Left ventricle myocardium inferior (tissue), 1 donor: ENCODE measurements around the gene LHX5. TPM values are rescaled to one million over a fixed set of nuclear protein-coding genes. Genes with fewer than 3 reads are reported as not detected.

Experiments used
- DNase-seq: peaks from one replicate; pipeline ENCODE4 v3.0.0-alpha.2; 2020
- H3K27ac ChIP-seq: fragments of 200-600 bp; replicated peaks from 2 replicates; pipeline ENCODE4 v1.8.0; 2021
- H3K27me3 ChIP-seq: fragments of 200-600 bp; 2 replicates; pipeline ENCODE4 v1.8.0; 2021; ENCODE audit warnings: low read depth
- H3K36me3 ChIP-seq: fragments of 200-600 bp; 2 replicates; pipeline ENCODE4 v1.8.0; 2021
- H3K4me1 ChIP-seq: fragments of 200-600 bp; 2 replicates; pipeline ENCODE4 v1.8.0; 2021
- H3K4me3 ChIP-seq: fragments of 200-600 bp; 2 replicates; pipeline ENCODE4 v1.8.0; 2021; ENCODE audit warnings: mild to moderate bottlenecking, moderate library complexity
- H3K9me3 ChIP-seq: fragments of 200-600 bp; replicated peaks from 2 replicates; pipeline ENCODE4 v1.8.0; 2021
- CTCF ChIP-seq: fragments of 200-600 bp; IDR thresholded peaks from 2 replicates; pipeline ENCODE4 v1.8.0; 2021; ENCODE audit warnings: antibody characterized with exemption, mild to moderate bottlenecking, borderline replicate concordance
- intact Hi-C: fragments of 100-400 bp; cut with micrococcal nuclease; formaldehyde crosslinking; loops from one replicate; pipeline ENCODE4 v1.11.0; 2022
- total RNA-seq: library from RNA; stranded (reverse); fragmentation: NEBNext Ultra II Directional; extraction: Animal tissue kit (Norgen Biotek cat#: 25700); gene quantifications from one replicate; pipeline ENCODE4 v1.2.1, GENCODE V29; 2021
- donor health status: DM: no; HTN: yes; CAD: no; lungs with severe emphysema.

Gene LHX5
- total RNA-seq, 1 donor from 2014 or later, result not detected

GRCh38 chr12:113448873-113449272 lies 22.8 kb downstream of the LHX5 start:
- TF ChIP-seq CTCF, result no peak
- H3K9me3 ChIP-seq, result no peaks in the 10 kb centered on the region
- DNase-seq, result no peak
- H3K36me3 ChIP-seq, result no peaks in the 10 kb centered on the region
- H3K27me3 ChIP-seq, result peaks cover 78% of the 10 kb centered on the region
- H3K27ac ChIP-seq, result no peak overlapping the region
- intact Hi-C loops, result no loop called here
- H3K4me1 ChIP-seq, result no peaks in the 10 kb centered on the region
- H3K4me3 ChIP-seq, result no peak overlapping the region

GRCh38 chr12:113445544-113446171 lies 26.0 kb downstream of the LHX5 start:
- no peak for TF ChIP-seq CTCF
- H3K27ac ChIP-seq, result no peak overlapping the region
- H3K36me3 ChIP-seq, result no peaks in the 10 kb centered on the region
- H3K4me3 ChIP-seq, result no peak overlapping the region
- H3K27me3 ChIP-seq, result peaks cover 89% of the 10 kb centered on the region
- H3K4me1 ChIP-seq, result no peaks in the 10 kb centered on the region
- no peak for DNase-seq
- intact Hi-C loops, result no loop called here
- H3K9me3 ChIP-seq, result no peaks in the 10 kb centered on the region

- H3K4me3 ChIP-seq, result no peak overlapping the region
- intact Hi-C loops, result no loop called here
- TF ChIP-seq CTCF, result no peak
- no peak for DNase-seq
- no peaks in the 10 kb centered on the region for H3K36me3 ChIP-seq
- no peaks in the 10 kb centered on the region for H3K9me3 ChIP-seq
- peaks cover 82% of the 10 kb centered on the region for H3K27me3 ChIP-seq
- no peak overlapping the region for H3K27ac ChIP-seq
- H3K4me1 ChIP-seq, result no peaks in the 10 kb centered on the region
Measured at GRCh38 chr12:113443030-113443539, 28.6 kb downstream of the LHX5 start.

GRCh38 chr12:113440947-113441782 lies 30.5 kb downstream of the LHX5 start:
- H3K27me3 ChIP-seq, result peaks cover 65% of the 10 kb centered on the region
- intact Hi-C loops, result no loop called here
- no peak for DNase-seq
- no peak overlapping the region for H3K4me3 ChIP-seq
- H3K4me1 ChIP-seq, result no peaks in the 10 kb centered on the region
- no peaks in the 10 kb centered on the region for H3K36me3 ChIP-seq
- H3K9me3 ChIP-seq, result no peaks in the 10 kb centered on the region
- H3K27ac ChIP-seq, result no peak overlapping the region
- TF ChIP-seq CTCF, result no peak

- TF ChIP-seq CTCF, result no peak
- intact Hi-C loops, result no loop called here
- H3K27me3 ChIP-seq, result peaks cover 57% of the 10 kb centered on the region
- no peaks in the 10 kb centered on the region for H3K36me3 ChIP-seq
- no peaks in the 10 kb centered on the region for H3K4me1 ChIP-seq
- no peak overlapping the region for H3K27ac ChIP-seq
- H3K4me3 ChIP-seq, result no peak overlapping the region
- no peaks in the 10 kb centered on the region for H3K9me3 ChIP-seq
- no peak for DNase-seq
Measured at GRCh38 chr12:113440336-113440735, 31.3 kb downstream of the LHX5 start.
